GM19397 (cell line): Measurements from ENCODE around the gene DNAJC18.
A peak's percentile ranks its signal among the peaks of the same experiment; 100 is the strongest.
"Not testable (repeated sequence)": the region's sequence is repeated elsewhere in the genome, so short reads cannot be mapped to it uniquely, and the experiment has no call there.

Experiments
- ATAC-seq: cut with Tn5 transposase; IDR thresholded peaks from one replicate; pipeline ENCODE4 v1.9.1; 2021; ENCODE audit warnings: mild to moderate bottlenecking, moderate library complexity; ENCODE audit not compliant: unreplicated experiment

Gene DNAJC18

DNA sequence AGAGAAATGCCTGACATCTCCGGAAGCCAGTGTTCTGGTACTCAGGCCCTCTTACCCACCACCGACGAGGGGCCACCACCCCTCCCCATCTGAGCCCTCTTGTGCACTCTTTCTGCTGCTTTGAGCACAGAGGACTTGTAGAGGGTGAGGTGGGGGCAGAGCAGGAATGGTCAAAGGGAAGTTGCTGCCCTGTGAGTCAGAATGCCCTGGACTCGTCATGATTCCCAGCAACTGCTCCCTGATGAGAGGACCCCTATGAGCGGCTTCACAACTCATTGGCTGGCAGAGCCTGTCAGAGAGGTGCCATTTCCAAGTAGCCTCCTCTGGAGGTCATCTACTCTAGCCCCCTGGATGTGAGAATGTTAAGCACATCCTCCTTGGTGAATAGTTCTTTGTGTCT is 22.4 kb upstream of the DNAJC18 start:
- no peak for ATAC-seq

DNA sequence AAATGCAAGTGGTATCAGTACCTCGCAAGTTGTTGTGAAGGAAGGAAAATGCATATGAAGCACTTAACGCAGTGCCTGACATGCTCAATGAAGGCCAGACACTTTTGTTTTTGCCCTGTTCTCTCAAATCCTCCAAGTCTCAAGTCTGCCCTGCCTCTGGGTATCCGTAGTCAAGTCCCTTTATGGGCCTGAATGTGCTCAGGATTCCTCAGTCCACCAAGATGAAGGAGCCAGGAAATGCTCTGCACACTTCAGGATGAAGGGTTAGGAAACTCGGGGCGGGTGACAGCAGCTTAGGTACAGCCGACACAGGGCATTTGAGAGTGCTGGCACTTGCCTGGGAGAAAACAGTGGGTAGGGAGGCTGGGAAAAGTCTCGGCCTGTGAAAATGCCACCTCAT is 21.9 kb upstream of the DNAJC18 start:
- no peak for ATAC-seq

DNA sequence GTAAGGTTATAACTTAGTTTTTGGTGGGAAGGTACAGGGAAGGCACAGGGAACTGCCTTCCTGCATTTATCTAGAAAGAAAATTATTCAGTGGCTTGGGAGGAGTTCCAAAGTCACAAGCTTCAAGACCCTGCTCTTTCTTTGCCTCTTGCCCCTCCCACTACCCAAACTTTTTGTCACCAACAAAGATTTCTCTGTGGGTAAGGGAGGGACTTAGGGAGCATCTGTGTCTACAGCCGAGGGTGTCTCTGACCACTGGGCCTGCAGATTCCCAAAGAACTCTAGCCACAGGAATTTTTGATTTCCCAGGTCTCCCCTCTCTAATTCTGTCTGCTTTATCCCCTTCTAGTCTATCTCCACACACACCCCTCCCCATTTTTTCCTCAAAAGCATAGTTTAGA is 21.1 kb upstream of the DNAJC18 start:
- ATAC-seq: no peak

DNA sequence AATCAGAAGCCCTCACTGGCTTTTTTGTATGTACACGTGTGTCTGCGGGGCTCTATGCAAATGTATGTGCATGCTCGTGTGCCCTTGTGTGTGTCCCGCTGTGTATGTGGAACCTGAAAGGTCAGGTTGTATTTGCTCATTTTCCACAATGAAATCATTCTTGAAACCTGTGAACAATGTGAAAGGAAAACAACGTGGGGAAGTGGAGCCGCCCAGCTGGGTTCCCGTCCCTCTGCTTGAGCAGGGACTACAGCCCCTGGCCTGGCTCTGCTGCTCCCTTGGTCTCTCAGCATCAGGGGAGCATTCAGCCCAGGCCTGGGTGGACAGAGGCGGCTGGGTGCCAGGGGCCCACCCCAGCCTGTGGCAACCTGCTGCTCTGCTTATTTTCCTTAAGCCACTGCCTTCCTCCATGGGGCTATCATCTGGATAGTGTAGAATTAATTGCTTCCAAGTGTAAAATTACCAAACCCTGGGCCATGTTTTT is 20.2 kb upstream of the DNAJC18 start:
- no peak for ATAC-seq

DNA sequence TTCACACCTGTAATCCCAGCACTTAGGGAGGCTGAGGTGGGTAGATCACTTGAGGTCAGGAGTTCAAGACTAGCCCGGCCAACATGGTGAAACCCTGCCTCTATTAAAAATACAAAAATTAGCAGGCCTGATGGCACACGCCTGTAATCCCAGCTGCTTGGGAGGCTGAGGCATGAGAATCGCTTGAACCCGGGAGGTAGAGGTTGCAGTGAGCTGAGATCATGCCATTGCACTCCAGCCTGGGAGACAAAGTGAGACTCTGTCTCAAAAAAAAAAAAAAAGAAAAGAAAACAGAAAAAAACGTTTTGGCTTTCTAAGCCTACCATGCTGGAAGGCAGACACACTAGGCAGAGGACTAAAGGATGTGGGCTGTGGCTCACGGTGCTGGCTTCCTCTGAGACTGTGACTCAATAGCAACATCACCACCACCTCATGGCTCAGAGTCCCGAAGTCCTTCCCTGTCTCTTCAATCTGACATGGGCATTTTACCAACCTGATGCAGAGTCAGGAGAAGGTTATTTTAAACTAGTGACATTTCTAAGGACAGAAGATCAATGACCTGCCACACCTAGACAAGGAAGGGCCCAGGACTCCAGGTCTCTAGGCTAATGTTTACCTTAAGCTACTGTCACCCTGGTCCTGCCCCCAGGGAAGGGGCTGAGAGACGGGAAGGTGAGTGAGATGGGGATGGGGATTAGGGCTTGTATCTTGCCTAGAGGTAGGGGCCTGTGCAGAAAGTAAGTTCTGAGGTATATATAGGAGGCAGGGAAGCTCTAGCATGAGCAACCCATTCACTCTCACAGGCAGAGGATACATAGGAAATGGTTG is 19.5 kb upstream of the DNAJC18 start:
- ATAC-seq: peak; percentile 55

DNA sequence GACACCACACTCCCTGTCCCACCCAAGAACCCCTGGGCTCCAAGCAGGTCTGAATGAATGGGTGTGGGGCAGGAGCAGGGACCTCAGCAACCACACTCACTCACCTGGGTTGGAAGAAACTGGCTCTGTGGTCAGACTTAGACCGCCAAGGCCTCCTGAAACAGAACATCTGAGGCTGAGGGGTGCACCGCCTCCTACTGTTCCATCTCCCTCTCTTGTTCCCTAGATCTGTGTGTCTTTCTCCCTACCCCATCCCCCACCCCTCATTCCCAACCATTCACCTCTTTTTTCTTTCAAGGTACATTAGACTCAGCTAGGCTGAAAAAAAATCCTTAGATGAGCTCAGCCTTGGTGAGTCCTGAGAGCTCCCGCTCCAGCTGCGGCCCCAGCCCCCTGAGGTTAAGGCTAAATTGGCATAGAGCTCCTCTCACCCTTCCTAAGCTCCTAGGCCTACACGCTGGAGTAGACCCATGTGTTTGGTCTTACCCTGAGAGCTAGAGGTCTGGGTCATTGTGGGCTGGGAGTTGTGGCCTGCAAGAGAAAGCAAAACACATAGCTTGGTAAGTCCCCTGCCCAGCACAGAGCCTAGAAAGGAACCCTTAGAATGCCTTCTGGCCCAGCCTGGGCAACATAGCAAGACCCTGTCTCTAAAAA is 18.5 kb upstream of the DNAJC18 start:
- no peak for ATAC-seq

DNA sequence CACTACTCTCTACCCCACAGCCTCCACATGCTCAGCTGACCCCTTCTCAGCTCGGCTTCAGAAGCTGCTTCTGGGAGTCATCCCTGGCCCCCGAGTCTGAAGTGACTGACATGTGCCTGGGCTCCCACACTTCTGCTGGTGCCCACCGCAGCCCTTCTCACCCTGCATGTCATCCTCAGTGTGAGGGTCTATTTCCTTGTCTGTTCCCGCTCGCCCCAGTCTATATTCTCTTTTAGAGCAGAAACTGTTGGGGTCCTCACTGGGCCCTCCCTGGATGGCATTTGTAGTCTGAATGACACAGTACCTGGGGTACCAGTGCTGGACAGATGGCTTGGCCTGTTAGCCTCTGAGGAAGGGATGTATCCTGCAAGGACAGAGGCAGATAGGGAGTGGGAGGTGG is 17.9 kb upstream of the DNAJC18 start:
- ATAC-seq: no peak

DNA sequence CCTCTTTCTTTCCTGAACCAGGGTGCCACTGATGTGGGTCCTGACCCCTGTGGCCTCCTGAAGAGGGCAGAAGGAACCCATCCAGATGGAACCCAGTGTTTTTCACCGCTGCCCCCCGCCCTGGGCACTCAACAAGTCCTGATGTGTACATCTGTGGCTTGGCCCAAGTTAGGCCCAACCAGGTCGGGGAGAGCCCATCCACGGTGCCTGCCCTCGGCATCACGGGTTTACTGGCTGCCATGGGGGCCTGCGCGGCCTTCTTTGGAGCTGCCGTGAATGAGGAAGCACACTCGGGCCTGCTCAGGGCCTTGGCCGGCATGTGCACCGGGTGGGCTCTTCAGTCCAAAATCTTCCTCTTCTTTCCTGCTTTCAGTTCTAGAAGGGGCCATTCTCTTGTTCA is 17.5 kb upstream of the DNAJC18 start:
- ATAC-seq: no peak

DNA sequence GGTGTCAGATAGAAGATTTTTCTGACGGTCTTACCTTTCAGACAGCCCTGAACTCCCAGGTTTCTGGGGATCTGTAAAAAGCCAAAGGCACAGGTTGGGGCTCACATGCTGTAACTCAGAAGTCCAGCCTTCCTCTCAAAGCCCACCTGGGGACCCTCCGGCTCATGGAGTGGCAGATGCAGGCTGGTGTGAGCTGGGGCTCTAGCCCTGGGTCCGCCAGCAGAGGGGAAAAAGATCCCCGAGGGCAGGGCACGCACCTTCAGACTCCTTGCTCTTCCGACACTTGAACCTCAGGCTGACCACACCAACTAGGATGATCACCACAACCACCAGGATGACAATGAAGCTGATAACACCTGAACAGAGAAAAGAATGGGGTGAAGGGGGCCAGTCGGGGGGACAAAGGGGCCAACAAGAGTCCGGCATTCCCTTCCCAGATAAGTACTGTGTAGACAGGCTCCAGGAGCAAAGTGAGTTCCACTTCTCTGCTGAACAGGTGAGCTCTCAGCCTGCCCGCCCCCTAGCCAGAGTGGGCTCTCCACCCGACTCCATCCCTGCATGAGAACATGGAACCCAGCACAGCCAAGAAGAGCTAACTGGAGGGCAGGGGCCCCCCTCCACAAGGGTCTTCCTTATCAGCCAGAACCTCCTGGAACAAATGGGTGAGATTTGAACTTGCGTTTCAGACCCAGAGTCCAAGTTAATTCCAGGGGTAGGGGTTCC is 15.4 kb upstream of the DNAJC18 start:
- ATAC-seq: no peak

DNA sequence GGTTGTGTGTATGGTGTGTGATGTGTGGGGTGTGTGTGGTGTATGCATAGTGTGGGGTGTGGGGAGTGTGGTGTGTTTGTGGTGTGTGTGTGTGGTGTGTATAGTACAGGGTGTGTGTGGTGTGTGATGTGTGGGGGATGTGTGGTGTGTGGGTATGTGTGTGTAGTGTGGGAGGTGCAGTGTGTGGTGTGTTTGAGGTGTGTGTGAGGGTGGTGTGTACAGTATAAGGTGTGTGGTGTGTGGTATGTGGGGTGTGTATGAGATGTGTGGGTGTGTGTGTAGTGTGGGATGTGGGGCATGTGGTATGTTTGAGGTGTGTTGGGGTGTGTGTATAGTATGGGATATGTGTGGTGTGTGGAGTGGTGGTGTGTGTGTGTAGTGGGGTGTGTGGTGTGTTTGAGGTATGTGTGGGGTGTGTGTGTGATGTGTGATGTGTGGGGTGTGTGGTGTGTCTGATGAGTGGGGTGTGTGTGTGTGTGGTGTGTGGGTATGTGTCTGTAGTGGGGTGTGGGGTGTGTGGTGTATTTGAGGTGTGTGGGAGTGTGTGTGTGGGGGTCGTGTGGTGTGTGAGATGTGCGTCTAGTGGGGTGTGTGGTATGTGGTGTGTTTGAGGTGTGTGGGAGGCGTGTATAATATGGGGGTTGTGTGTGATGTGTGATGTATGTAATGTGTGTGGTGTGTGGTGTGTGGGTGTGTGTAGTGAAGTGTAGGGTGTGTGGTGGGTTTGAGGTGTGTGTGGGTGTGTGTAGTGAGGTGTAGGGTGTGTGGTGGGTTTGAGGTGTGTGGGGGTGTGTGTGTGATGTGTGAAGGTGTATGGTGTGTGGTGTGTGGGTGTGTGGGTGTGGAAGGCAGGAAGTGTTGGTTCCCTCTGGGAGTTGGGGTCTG is 14.6 kb upstream of the DNAJC18 start:
- no peak for ATAC-seq

DNA sequence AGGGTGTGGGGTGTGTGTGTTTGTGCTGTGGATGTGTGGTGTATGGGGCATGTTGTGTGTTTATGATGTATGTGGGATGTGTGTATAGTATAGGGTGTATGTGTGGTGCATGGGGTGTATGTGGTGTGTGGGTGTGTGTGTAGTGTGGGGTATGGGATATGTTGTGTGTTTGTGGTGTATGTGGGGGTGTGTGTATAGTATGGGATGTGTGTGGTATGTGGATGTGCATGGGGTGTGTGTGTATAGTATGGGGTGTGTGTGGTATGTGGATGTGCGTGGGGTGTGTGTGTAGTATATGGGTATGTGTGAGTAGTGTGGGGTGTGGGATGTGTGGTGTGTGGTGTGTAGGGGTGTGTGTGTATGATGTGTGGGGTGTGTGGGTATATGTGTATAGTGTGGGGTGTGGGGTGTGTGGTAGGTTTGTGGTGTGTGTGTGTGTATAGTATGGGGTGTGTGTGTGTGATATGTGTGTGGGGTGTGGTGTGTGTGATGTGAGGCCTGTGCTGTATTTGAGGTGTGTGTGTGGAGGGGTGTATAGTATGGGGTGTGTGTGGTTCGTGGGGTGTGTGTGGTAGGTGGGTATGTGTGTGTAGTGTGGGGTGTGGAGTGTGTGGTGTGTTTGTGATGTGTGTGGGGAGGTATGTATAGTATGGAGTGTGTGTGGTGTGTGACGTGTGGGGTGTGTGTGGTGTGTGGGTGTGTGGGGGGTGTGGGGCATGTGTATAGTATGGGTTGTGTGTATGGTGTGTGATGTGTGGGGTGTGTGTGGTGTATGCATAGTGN is 12.7 kb upstream of the DNAJC18 start:
- no peak for ATAC-seq

DNA sequence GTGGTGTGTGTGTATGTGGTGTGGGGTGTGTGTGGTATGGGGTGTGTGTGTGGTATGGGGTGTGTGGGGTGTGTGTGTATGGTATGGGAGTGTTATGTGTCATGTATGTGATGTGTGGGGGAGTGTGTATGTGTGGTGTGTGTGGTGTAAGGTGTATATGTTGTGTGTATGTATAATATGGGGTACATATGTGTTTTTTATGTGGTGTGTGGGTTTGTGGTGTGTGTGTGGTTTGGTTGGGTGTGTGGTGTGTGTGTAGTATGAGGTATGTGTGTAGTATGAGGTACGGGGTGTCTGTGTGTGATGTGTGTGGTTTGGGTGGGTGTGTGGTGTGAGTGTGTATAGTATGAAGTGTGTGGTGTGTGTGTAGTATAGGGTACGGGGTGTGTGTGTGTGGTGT is 11.9 kb upstream of the DNAJC18 start:
- ATAC-seq: no peak

DNA sequence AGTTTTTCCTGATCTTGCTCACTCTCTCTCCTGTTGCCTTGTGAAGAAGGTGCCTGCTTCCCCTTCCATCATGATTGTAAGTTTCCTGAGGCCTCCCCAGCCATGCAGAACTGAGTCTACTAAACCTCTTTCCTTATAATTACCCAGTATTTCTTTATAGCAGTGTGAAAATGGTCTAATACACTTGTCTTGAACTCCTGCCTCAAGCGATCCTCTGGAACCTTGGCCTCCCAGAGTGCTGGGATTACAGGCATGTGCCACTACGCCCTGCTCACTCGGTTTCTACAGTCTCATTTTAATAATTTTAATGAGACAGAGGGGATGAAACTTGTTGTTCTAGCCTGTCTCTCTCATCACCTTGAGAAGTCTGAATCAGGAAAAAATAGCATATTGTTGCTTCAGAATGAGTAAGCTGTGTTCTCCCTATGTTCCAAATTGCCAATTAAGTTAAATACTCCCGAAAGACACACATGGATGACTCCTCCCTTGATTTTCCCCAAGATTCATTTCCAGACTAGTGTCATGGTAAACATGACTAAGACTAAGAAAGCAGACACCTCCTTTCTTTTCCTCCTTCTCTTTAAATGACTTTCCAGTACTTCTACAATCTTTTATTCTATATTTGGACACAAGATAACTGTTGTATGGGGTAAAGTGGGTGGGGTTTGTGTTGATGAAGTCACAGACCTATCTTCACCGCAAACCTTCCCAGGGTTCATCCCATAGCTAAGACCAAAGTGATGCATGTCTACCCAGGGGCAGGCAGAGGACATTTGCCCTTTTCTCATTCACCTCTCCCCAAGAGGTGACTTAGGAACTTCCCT is 7.8 kb upstream of the DNAJC18 start:
- ATAC-seq: no peak

DNA sequence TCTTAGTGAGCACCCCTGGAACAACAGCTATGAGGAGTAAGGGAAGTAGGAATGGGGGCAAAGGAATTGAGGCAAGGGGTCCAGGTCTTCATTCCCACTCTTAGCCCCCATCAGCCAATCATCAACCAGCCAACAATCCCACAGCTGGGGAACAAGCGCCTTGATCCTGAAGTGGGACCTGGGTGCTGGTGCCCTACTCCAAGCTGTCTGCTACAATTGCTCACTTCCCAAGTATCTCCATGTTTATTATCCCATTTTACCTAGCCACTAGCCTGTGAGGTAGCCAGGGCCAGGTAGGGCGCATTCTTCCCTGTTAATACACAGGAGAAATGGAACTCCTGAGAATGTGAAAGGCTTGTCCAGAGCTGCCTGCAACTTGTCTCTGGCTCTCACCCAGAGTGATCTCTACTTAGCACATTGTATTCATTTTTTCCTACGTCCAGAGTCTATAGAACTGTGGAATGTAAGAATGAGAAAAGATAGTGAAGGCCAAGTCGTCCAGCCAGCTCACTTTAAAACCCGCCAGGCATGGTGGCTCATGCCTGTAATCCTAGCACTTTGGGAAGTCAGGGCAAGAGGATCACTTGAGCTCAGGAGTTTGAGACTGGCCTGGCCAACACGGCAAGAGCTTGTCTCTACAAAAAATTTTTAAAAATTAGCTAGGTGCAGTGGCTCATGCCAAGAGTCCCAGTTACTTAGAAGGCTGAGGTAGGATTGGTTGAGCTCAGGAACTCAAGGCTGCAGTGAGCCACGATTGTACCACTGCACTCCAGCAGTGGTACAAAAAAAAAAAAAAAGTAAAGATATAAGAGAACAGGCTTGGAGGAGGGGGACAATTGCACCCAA is 6.2 kb upstream of the DNAJC18 start:
- no peak for ATAC-seq

DNA sequence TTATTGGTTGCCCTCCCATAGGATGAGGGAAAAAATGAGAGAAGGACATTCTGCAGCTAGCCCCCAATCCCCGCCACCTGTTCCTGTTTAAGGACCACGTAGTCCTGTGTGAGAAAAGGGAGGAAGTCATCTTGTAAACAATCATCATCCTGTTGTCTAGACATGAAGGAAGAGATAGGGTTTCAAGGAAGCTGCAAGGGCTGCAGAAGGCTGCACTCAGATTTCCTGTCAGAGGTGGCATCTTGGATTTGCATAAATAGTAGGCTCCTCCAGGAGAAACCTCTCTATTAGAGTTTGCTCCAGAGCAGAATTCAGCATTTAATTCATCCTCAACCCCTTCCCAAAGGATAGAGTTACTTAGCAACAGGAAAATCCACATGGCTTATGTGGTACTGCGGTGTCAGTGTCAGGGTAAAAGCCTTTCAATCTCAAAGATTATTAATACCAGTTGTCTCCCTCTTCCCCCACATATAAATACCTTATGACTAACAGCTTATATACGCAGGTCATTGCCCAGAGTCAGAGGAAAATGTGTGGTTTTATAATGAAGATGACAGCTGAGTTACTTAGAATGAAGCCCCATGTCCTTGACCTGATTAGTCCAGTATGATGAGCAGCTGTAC is 4.6 kb upstream of the DNAJC18 start:
- no peak for ATAC-seq

DNA sequence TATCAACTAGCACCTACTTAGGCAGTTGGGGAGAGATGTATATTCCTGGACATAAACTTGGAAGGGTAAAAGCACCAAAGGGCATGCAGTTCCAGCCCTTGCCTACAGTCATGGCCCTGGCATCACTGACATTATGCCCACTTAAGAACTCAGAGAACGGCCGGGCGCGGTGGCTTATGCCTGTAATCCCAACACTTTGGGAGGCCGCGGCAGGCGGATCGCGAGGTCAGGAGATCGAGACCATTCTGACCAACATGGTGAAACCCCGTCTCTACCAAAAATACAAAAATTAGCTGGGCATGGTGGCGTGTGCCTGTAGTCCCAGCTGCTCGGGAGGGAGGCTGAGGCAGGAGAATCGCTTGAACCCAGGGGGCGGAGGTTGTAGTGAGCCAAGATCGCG is 1.1 kb upstream of the DNAJC18 start:
- not testable (repeated sequence) for ATAC-seq

DNA sequence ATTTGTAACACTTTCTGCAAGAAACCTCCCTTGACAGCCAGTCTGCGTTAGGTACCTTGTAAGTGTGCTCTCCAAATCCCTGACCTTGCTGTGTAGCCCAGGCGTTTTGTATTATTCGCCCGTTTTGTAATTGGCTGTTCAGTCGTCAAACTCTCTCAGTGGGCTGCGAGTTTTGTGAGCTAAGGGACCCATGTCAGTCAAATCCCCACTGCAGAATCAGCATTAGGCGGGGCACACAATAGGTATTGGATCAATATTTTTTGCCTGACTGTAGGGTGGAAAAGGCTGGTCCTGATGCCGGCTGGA is 665 bp downstream of the DNAJC18 start:
- ATAC-seq: no peak

DNA sequence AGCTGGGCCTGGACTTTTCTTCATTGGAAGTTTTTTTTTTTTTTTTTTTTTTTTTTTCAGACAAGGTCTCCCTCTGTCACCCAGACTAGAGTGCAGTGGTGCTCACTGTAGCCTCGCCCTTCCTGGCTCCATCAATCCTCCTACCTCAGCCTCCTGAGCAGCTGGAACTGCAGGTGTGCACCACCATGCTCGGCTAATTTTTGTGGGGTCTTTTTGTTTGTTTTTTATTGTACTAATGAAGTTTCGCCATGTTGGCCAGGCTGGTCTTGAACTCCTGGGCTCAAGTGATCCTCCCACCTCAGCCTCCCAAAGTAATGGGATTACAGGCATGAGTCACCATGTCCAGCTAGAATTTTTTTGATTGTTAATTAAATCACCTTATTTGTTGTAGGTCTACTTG is 3.6 kb downstream of the DNAJC18 start:
- ATAC-seq: no peak
